GM23338 (cell line): ENCODE results near the gene POFUT2. TPM values are rescaled to one million over a fixed set of nuclear protein-coding genes. Genes with fewer than 3 reads are reported as not detected.

Experiments
- ATAC-seq: fragments of 200-7000 bp; cut with Tn5 transposase; 3 replicates; pipeline ENCODE4 v1.9.1; 2020
- DNase-seq: peaks from one replicate; pipeline ENCODE4 v3.0.0-alpha.2; 2015; ENCODE audit warnings: low spot score
- H2AFZ ChIP-seq: fragments of 200-600 bp; sonication (generic); 2 replicates; pipeline ENCODE4 v1.8.0; 2016; ENCODE audit warnings: antibody characterized with exemption, mild to moderate bottlenecking, moderate library complexity
- H3F3A ChIP-seq: fragments of 200-600 bp; sonication (generic); replicated peaks from 2 replicates; pipeline ENCODE4 v1.8.0; 2017; ENCODE audit warnings: antibody characterized with exemption, mixed run types, low read depth
- H3K27ac ChIP-seq: fragments of 200-600 bp; sonication (generic); 2 replicates; pipeline ENCODE4 v1.6.1; 2016; ENCODE audit warnings: low read depth
- H3K27me3 ChIP-seq: fragments of 200-600 bp; sonication (generic); 2 replicates; pipeline ENCODE4 v1.8.0; 2016; ENCODE audit warnings: mild to moderate bottlenecking, mixed run types, moderate library complexity; ENCODE audit not compliant: insufficient read depth
- H3K36me3 ChIP-seq: fragments of 200-600 bp; sonication (generic); 2 replicates; pipeline ENCODE4 v1.8.0; 2016; ENCODE audit warnings: mild to moderate bottlenecking; ENCODE audit not compliant: insufficient read depth
- H3K4me1 ChIP-seq: fragments of 200-600 bp; sonication (generic); 2 replicates; pipeline ENCODE4 v1.8.0; 2016; ENCODE audit warnings: mild to moderate bottlenecking, moderate library complexity; ENCODE audit not compliant: insufficient read depth
- H3K4me2 ChIP-seq: fragments of 200-600 bp; sonication (generic); 2 replicates; pipeline ENCODE4 v1.7.1; 2017; ENCODE audit warnings: mixed run types
- H3K4me3 ChIP-seq: fragments of 200-600 bp; sonication (generic); 2 replicates; pipeline ENCODE4 v1.6.1; 2016; ENCODE audit warnings: mixed run types
- H3K79me2 ChIP-seq: fragments of 200-600 bp; sonication (generic); replicated peaks from 2 replicates; pipeline ENCODE4 v1.8.0; 2017; ENCODE audit warnings: mild to moderate bottlenecking; ENCODE audit not compliant: insufficient read depth
- H3K9me2 ChIP-seq: fragments of 200-600 bp; sonication (generic); 2 replicates; pipeline ENCODE4 v1.8.0; 2017; ENCODE audit not compliant: insufficient read depth
- H4K20me1 ChIP-seq: fragments of 200-600 bp; sonication (generic); replicated peaks from 2 replicates; pipeline ENCODE4 v1.8.0; 2017; ENCODE audit warnings: mild to moderate bottlenecking; ENCODE audit not compliant: insufficient read depth
- H3K27ac Mint-ChIP-seq: 2 replicates; pipeline ENCODE4 v1.8.0; 2020; ENCODE audit warnings: inconsistent platforms, mild to moderate bottlenecking, moderate library complexity, mixed read lengths
- H3K27me3 Mint-ChIP-seq: 3 replicates; pipeline ENCODE4 v1.8.0; 2022; ENCODE audit warnings: low read depth, mild to moderate bottlenecking, moderate library complexity, mixed read lengths, inconsistent platforms; ENCODE audit not compliant: insufficient read depth, poor library complexity
- H3K36me3 Mint-ChIP-seq: 3 replicates; pipeline ENCODE4 v1.8.0; 2021; ENCODE audit warnings: low read depth, mild to moderate bottlenecking, inconsistent platforms, moderate library complexity, mixed read lengths
- H3K4me1 Mint-ChIP-seq: 3 replicates; pipeline ENCODE4 v1.8.0; 2020; ENCODE audit warnings: mild to moderate bottlenecking, inconsistent platforms, mixed read lengths
- H3K4me3 Mint-ChIP-seq: 3 replicates; pipeline ENCODE4 v1.8.0; 2021; ENCODE audit warnings: moderate library complexity, mild to moderate bottlenecking, inconsistent platforms, mixed read lengths
- H3K9me3 Mint-ChIP-seq: 3 replicates; pipeline ENCODE4 v1.8.0; 2020; ENCODE audit warnings: moderate library complexity, mild to moderate bottlenecking, inconsistent platforms, mixed read lengths
- CREB1 ChIP-seq: fragments of 250-450 bp; sonication (Bioruptor Pico); IDR thresholded peaks from 2 replicates; pipeline ENCODE4 v1.5.0; 2020; ENCODE audit warnings: low read depth, mild to moderate bottlenecking, moderate library complexity
- ETS1 ChIP-seq: IDR thresholded peaks from 2 replicates; pipeline ENCODE4 v1.6.1; 2016; ENCODE audit warnings: antibody characterized with exemption
- EZH2 ChIP-seq: fragments of 200-600 bp; sonication (generic); IDR thresholded peaks from one replicate; pipeline ENCODE4 v1.8.0; 2017; ENCODE audit warnings: antibody characterized with exemption, mild to moderate bottlenecking, low read depth; ENCODE audit not compliant: unreplicated experiment
- EZH2phosphoT487 ChIP-seq: fragments of 200-600 bp; sonication (generic); IDR thresholded peaks from one replicate; pipeline ENCODE4 v1.8.1; 2018; ENCODE audit warnings: antibody characterized with exemption; ENCODE audit not compliant: unreplicated experiment
- JUNB ChIP-seq: IDR thresholded peaks from one replicate; pipeline ENCODE4 v1.6.1; 2016; ENCODE audit warnings: antibody characterized with exemption; ENCODE audit not compliant: unreplicated experiment
- NANOG ChIP-seq: IDR thresholded peaks from 2 replicates; pipeline ENCODE4 v1.6.1; 2016; ENCODE audit warnings: antibody characterized with exemption, borderline replicate concordance
- POLR2AphosphoS5 ChIP-seq: IDR thresholded peaks from 2 replicates; pipeline ENCODE4 v1.6.1; 2016; ENCODE audit warnings: antibody characterized with exemption, low read depth
- REST ChIP-seq: IDR thresholded peaks from one replicate; pipeline ENCODE4 v1.6.1; 2018; ENCODE audit warnings: antibody characterized with exemption; ENCODE audit not compliant: unreplicated experiment
- STAT1 ChIP-seq: IDR thresholded peaks from one replicate; pipeline ENCODE4 v1.6.1; 2016; ENCODE audit warnings: antibody characterized with exemption; ENCODE audit not compliant: unreplicated experiment
- ZNF114 ChIP-seq: fragments of 250-450 bp; sonication (Bioruptor Pico); IDR thresholded peaks from 2 replicates; pipeline ENCODE4 v1.5.0; 2020; ENCODE audit warnings: mild to moderate bottlenecking, moderate library complexity
- ZNF331 ChIP-seq: fragments of 250-450 bp; sonication (Bioruptor Pico); IDR thresholded peaks from 2 replicates; pipeline ENCODE4 v1.5.0; 2020; ENCODE audit warnings: low read depth, mild to moderate bottlenecking, moderate library complexity
- ZNF462 ChIP-seq: fragments of 250-450 bp; sonication (Bioruptor Pico); IDR thresholded peaks from 2 replicates; pipeline ENCODE4 v1.5.0; 2020; ENCODE audit warnings: mild to moderate bottlenecking, moderate library complexity
- polyA plus RNA-seq: library from polyadenylated mRNA; unstranded; fragments of >200 nt; fragmentation: Nextera tagmentation; extraction: Ambion mirVana; gene quantifications from 2 replicates; pipeline ENCODE4 v1.2.1, GENCODE V29; 2016
- total RNA-seq: library from RNA; depleted of rRNA; stranded (reverse); fragments of >200 nt; shearing (Covaris generic); gene quantifications from 2 replicates; pipeline ENCODE4 v1.2.3, GENCODE V29; 2014
- TF ChIP-seq, protein P1 (sequence below), 2 experiments: fragments of 200-600 bp in 1 of 2; sonication (generic) in 1 of 2; conservative IDR thresholded peaks; 2 replicates each; pipeline versions ENCODE4 v1.5.1 to v1.6.1; 2016 to 2017; ENCODE audit warnings: antibody characterized with exemption in 2 of 2, low read depth in 2 of 2, mild to moderate bottlenecking in 2 of 2, moderate library complexity in 1 of 2

The POFUT2 gene
- total and polyA plus RNA-seq, 2 experiments from 2014 or later = 12.1 to 34.5 TPM

DNA sequence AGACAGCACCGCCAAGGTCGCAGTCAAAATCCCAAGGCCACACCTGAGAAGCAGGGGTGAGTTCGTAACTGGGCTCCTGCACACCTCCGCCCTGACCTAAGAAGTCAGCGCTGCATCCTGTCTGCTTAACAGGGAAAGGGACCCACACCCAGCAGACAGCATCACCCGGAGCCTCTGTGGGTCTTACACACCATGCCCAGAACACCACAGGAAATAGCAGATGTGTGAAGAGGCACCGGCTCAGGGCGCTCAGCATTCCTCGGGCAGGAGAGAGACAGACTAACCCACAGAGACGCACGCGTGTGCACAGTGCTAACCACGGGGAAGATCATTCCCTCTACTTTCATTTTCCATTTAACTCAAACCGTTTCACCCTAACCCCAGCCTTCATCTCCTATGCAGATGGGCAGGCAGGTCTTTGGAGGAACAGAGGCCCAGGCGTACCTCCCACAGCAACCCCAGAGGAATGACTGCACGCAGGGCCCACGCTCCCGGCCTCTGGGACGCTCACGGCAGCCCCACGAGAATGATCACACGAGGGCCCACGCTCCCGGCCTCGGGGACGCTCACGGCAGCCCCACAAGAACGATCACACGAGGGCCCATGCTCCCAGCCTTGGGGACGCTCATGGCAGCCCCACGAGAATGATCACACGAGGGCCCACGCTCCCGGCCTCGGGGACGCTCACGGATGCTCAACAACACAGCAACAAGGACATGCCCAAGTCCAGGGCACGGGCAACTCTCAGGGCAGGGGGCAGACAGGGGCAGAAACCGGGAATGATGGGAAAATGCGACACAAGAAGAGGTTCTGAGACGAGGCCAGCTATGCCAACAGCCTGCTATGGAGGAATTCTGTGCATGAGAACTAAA lies 20.9 kb downstream of the POFUT2 start:
- Histone ChIP-seq H3K36me3 (peaks cover 16% of the 10 kb centered on the region; the same call in 1 of the 2 replicates), H3K4me3 (no peak overlapping the region), H4K20me1 (peaks cover 5% of the 10 kb centered on the region; the same call in 1 of the 2 replicates), H3K9me2 (no peaks in the 10 kb centered on the region), H3K4me2 (no peak overlapping the region), H3K27me3 (no peaks in the 10 kb centered on the region), H3F3A (0 out of 2 replicates have a peak, but pooled peaks cover 2% of the 10 kb centered on the region), H3K79me2 (peaks cover 10% of the 10 kb centered on the region), H3K27ac (no peak overlapping the region), H3K4me1 (no peaks in the 10 kb centered on the region), H2AFZ (no peak overlapping the region)
- peaks cover 51% of the 10 kb centered on the region for H3K36me3 Mint-ChIP-seq
- no peak for DNase-seq
- peaks cover 9% of the 10 kb centered on the region for H3K27me3 Mint-ChIP-seq
- no peak for ATAC-seq
- peaks cover 7% of the 10 kb centered on the region; the same call in 1 of the 3 replicates for H3K9me3 Mint-ChIP-seq
- H3K27ac Mint-ChIP-seq = no peak overlapping the region
- no peak overlapping the region for H3K4me3 Mint-ChIP-seq
- no peak for TF ChIP-seq ZNF114 (CRISPR knock-in tag)
- no peak for TF ChIP-seq NANOG
- no peak for TF ChIP-seq CREB1 (CRISPR knock-in tag)
- TF ChIP-seq ZNF462 (CRISPR knock-in tag) = no peak
- TF ChIP-seq REST = no peak
- no peak for TF ChIP-seq STAT1
- TF ChIP-seq ETS1 = no peak
- no peak for TF ChIP-seq EZH2
- TF ChIP-seq POLR2AphosphoS5 = no peak
- no peak for TF ChIP-seq JUNB
- TF ChIP-seq EZH2phosphoT487 = no peak
- no peak for TF ChIP-seq ZNF331 (CRISPR knock-in tag)
- TF ChIP-seq, protein P1, sequence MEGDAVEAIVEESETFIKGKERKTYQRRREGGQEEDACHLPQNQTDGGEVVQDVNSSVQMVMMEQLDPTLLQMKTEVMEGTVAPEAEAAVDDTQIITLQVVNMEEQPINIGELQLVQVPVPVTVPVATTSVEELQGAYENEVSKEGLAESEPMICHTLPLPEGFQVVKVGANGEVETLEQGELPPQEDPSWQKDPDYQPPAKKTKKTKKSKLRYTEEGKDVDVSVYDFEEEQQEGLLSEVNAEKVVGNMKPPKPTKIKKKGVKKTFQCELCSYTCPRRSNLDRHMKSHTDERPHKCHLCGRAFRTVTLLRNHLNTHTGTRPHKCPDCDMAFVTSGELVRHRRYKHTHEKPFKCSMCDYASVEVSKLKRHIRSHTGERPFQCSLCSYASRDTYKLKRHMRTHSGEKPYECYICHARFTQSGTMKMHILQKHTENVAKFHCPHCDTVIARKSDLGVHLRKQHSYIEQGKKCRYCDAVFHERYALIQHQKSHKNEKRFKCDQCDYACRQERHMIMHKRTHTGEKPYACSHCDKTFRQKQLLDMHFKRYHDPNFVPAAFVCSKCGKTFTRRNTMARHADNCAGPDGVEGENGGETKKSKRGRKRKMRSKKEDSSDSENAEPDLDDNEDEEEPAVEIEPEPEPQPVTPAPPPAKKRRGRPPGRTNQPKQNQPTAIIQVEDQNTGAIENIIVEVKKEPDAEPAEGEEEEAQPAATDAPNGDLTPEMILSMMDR (conservative IDR thresholded peaks at IDR 0.05; ENCODE audit: low read depth in 2 of 2) = no peak
- H3K4me1 Mint-ChIP-seq = no peaks in the 10 kb centered on the region; the same call in 2 of the 3 replicates
